Fibroblast of skin of right quadriceps (primary cell): Measurements from ENCODE around the gene PRIMA1.

Source experiments
- DNase-seq: peaks from one replicate; pipeline ENCODE4 v3.0.0-alpha.2; 2013

PRIMA1 gene

GRCh38 chr14:93752980-93753561 lies 35.2 kb downstream of the PRIMA1 start:
- DNase-seq = no peak

DNA sequence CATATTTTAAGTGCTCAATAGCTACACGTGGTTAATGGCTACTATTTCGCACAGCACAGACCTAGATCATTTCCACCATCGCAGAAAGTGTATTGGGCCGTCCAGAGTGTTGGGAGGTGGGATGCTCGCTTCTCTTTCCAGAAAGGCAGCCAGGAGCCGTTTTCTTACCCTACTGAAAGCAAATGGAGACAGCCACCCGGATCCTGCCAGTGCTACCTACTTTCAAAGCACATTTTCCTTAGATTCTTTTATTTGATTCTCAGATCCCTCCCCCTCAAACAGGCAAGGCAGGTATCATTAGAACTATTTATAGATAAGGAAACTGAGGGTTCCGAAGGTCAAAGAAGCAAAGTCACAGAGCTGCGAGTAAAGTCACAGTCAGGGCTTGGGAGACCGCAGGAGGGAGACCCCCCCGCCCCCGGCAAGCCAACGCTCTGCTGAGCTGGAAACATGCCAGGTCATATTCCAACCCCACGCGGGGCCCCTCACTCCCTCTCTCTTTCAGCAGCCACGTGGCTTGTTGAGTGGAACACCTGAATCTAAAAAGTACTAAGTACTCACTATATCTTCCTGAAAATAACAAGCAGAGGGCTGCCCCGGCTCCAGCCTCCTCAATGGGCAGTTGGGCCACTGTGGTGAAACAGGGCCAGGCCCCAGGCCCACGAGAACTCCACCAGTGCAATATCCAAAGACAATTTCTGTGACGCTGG lies 36.2 kb downstream of the PRIMA1 start:
- no peak for DNase-seq

DNA sequence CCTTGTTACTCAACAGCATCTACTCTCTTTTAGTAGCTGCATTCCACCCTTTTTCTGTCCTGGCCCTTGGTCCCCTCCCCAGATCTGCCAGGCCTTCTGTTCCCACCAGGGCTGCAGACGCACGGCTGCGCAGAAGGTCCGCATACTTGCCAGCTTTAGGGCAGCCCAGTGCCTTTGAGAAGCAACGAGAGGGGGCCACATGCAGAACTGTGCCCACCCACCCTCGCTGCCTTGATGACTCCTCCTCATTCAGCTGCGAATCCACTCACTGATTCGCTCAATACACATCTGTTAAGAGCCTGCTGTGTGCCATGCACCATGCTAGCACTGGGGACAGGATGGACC lies 39.2 kb downstream of the PRIMA1 start:
- no peak for DNase-seq

DNA sequence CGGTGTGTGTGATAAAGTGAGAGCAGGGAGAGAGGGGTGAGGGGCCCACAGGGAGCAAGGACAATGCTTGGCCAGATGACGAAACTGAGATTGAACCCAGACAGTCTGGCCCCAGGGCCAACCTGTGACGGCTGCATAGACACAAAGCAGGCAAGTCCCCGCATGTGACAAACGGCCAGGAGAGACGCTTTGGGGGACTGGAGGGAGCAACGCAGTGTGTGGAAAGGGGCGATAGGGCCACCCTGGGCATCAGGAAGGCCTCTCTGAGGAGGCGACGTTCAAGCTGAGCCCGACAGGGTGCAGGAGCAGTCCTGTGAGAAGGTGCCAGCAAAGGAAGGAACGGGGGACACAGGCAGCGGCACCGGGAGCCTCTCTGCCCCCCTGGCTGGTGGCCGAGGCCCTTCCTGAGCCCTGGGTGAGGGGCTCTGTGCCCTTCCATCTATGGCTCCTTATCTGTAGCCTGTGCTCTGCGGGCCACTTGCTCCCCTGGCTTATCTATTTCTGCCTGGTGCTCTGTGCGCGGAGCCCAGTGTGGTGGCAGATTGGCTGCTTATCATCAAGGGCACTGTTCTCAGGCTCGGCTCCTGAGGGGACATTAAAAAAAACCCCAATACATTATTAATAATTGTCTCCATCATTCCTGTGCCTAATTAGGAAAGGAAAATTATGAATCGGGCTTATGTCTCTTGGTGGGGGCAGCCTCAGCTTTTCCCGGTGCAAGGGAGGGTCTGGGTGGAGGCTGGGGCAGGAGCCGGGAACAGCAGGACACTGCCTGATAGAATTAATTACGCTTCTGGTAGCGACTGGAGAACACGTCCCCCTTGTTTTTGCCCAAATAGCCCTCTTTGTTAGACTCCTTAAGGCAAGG lies 39.8 kb downstream of the PRIMA1 start:
- DNase-seq = no peak

GRCh38 chr14:93747560-93747959 lies 40.7 kb downstream of the PRIMA1 start:
- DNase-seq = no peak

- no peak for DNase-seq
Measured at GRCh38 chr14:93747102-93747501, 41.2 kb downstream of the PRIMA1 start.

DNA sequence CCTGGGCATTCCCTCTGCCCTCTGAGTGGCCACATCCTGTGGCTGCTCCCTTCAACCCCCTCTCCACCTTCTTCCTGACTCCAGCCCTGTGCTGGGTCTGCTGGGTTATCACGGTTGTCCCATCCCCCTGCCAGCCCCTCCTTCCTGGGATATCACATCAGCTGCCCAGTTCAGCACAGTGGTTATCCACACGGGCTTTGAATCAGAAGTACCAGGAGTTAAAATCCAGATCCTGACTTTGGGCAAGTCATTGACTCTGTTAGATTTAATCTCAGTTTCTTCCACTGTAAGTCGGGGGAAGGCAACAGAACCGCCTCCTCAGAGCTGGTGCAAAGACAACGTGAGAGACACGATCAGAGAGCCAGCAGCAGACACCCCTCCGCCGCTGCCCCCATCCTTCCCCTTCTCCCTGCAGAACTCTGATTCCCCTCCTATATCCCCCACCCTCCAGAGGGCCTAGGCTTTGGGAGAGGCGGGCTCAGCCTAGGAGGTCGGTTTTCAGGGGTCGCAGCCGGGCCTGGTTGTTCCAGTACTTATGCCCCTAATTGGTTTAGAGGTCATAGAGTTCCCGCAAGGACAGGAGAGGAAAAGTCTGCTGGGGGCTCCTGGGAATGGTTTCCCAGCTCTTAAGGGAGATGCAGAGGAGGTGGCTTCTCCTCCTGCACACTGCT lies 42.5 kb downstream of the PRIMA1 start:
- no peak for DNase-seq

DNA sequence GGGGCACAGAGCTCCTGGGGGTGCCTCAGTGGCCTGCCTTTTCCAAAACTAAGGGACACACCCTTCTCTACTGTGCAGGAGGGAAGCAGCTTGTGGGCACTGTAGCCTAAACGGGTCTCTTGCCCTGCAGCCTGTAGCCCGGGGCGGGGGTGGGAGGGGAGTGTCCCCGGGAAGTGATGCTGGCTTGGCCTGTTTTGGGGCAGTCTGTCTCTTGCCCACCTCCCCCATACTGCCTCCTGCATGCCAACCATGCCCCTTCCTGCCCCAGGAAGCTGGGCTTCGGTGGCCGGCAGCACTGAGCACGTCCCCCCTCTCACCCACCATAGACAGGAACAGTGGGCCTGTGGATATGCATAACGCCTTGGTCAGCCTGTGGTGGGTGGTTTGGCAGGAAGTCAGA lies 43.4 kb downstream of the PRIMA1 start:
- no peak for DNase-seq

- DNase-seq = no peak
Measured at GRCh38 chr14:93744176-93744575, 44.1 kb downstream of the PRIMA1 start.

- DNase-seq = no peak
Measured at GRCh38 chr14:93743270-93744060, 44.8 kb downstream of the PRIMA1 start.

DNA sequence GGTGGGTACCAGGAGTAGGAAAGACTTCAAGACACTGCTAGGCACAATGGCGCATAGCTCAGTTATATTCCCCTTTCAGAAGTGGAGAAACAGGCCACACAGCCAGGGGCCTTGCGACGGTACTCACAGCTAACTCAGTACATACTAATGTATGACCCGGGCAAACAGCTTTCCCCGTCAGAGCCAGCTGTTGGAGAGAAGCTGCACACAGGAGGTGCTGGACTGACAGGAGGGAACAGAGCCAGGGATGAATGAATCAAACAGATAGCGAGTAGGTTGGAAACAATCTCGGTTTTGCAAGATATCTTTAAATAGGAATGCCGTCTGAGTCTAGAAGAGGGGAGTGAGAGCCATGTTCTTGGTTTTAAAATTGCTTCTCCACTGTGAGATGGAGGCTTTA lies 45.5 kb downstream of the PRIMA1 start:
- DNase-seq = no peak

GRCh38 chr14:93741556-93742230 lies 46.6 kb downstream of the PRIMA1 start:
- DNase-seq = no peak

DNA sequence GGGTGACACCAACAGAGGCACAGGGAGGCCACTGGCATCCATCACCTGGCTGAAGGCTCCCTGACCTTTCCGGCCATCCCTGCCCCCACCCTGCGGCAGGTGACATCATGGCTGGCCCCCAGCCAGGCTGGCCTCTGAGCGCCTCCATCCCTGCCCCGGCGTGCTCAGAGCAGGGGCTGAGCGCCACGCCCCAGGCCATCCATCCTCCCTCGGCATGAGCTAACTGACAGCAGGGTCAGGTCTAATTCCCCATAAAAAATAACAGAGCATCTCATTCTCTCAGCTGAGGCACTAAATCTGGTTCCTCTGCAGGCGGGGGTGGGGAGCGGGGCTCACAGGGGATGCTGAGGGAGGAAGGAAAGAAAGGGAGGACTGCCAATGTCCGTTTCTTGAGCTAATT lies 50.7 kb downstream of the PRIMA1 start:
- no peak for DNase-seq

GRCh38 chr14:93736378-93737014 lies 51.8 kb downstream of the PRIMA1 start:
- DNase-seq = no peak

DNA sequence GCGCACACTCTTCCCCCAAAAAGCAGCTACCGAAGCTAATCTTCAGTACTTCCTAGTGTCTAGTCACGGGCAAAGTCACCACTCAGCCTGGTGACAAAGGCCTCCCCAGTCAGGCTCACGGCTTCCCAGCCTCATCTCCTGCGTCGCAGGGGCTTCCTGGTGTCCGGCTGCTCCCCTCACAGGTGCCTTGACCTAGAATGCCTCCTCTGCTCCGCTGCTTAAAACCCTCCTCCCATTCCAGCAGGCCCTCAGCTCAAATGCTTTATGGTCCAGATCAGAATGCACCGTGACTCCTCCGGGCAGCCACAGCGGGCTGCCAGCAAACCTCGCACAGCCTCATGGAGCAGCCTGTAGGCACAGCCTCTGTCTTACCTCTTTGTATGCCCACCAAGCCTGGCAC lies 53.1 kb downstream of the PRIMA1 start:
- no peak for DNase-seq

GRCh38 chr14:93734086-93734822 lies 54.0 kb downstream of the PRIMA1 start:
- DNase-seq = no peak

DNA sequence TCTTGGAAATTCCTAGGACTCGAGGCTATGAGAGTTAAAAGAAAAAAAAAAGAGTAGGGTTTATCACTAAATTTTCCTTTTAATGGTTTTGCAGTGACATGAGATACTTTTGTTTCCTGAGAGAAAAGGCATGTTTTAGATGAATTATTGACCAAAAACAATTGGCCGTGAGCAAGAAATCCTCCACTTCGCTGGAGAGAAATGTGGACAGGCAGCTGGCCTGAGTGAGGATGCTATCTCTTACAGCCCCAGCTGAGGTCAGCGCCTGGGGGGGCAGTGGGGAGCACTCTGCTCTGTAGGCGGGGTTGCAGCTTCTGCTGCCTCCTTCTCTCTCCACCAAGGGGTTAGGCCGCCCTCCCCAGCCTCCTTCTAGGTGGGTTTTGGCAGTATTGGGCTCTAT lies 54.7 kb downstream of the PRIMA1 start:
- DNase-seq = no peak

- no peak for DNase-seq
Measured at GRCh38 chr14:93733231-93733630, 55.1 kb downstream of the PRIMA1 start.

- DNase-seq = no peak
Measured at GRCh38 chr14:93732524-93732923, 55.8 kb downstream of the PRIMA1 start.

DNA sequence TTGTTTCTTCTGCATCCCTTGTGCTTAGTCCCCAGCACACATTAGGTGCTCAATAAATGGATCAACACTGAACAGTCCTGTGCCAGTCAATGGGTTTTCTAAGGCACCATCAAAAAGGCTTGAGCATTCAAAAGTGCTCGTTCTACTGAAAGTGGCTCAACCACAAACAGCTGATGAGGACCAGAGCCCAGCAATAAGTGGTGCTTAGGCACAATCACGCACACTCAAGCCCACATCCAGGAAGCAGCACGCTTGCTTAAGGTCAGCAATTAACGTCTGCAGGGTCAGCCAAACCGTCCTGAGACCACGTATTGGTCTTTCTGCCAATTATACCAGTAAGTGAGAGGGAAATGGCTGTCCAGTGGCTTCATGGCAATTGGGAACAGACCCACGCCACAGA lies 56.5 kb downstream of the PRIMA1 start:
- no peak for DNase-seq

DNA sequence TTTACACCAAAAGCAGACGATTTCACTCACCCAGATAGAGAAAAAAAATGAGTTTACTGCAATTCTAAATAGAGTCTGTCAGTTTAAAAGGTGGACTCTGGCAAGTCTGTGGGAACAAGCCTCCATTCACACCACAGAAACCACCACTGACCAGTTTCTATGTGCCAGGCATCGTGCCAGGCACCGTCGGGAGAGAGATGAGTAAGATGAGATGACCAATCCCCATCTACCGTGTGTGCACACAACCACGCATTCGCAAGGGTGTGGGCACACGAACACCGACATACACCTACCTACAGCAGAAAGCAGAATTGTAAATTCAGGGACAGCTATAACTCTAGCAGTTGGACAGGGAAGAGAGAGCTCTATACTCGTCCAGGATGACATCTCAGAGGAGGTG lies 58.3 kb downstream of the PRIMA1 start:
- DNase-seq = no peak
